Testis (tissue), 3 donors: ENCODE data around the gene MLNR. TPM values are rescaled to one million over a fixed set of nuclear protein-coding genes. Genes with fewer than 3 reads are reported as not detected.

ENCODE experiments used
- DNase-seq: peaks from one replicate; pipeline ENCODE4 v3.0.0-alpha.2; 2019
- H3K27ac ChIP-seq, 2 donors: fragments of 200-600 bp; sonication (generic); one replicate each; pipeline ENCODE4 v1.5.1; 2019
- H3K27me3 ChIP-seq: fragments of 200-600 bp; sonication (generic); one replicate; pipeline ENCODE4 v1.5.1; 2019
- H3K36me3 ChIP-seq: fragments of 200-600 bp; sonication (generic); one replicate; pipeline ENCODE4 v1.5.1; 2017; ENCODE audit warnings: low read depth; ENCODE audit errors: missing control alignments
- H3K4me1 ChIP-seq: fragments of 200-600 bp; sonication (generic); one replicate; pipeline ENCODE4 v1.5.1; 2019
- H3K4me3 ChIP-seq, 2 donors: fragments of 200-600 bp; sonication (generic); one replicate each; pipeline ENCODE4 v1.5.1; 2017 to 2019
- H3K9me3 ChIP-seq: fragments of 200-600 bp; sonication (generic); one replicate; pipeline ENCODE4 v1.5.1; 2017
- CTCF ChIP-seq, 3 experiments: fragments of 450-650 bp in 2 of 3; fragments of 200-600 bp in 1 of 3; sonication (generic) in 1 of 3; IDR thresholded peaks; one replicate each; pipeline ENCODE4 v1.5.1; 2016 to 2019; ENCODE audit warnings: antibody characterized with exemption in 3 of 3, mild to moderate bottlenecking in 2 of 3, moderate library complexity in 1 of 3
- POLR2A ChIP-seq: fragments of 450-650 bp; IDR thresholded peaks from one replicate; pipeline ENCODE4 v1.6.1; 2017; ENCODE audit warnings: antibody characterized with exemption, mild to moderate bottlenecking, moderate library complexity
- WGBS, 2 donors: methylation state at CpG; one replicate each; pipeline ENCODE4 v1.1.5; 2018; 5-methylcytosine and 5-hydroxymethylcytosine counted together
- intact Hi-C: fragments of 100-400 bp; cut with DNase I; formaldehyde crosslinking; loops from one replicate; pipeline ENCODE4 v1.15.1; 2023; ENCODE audit warnings: low total_unique reads
- polyA plus RNA-seq: library from polyadenylated mRNA; stranded (reverse); fragments of 350-450 nt; fragmentation: Illumina TruSeq; extraction: RNeasy Lipid Tissue Mini Kit (QIAGEN cat#74804); gene quantifications from one replicate; pipeline ENCODE4 v1.2.3, GENCODE V29; 2014; ENCODE audit warnings: low read depth, low replicate concordance; ENCODE audit not compliant: insufficient read depth
- total RNA-seq, 2 donors: library from RNA; depleted of rRNA; stranded (reverse); fragments of >200 nt; gene quantifications; one replicate each; pipeline ENCODE4 v1.2.3, GENCODE V29; 2016

The MLNR gene
- total and polyA plus RNA-seq, 3 donors from 2014 or later, result 2.0 TPM; not detected in 2

GRCh38 chr13:49251326-49251725 is 31.2 kb downstream of the MLNR start:
- DNase-seq, result no peak
- Histone ChIP-seq H3K4me1 (peaks cover 3% of the 10 kb centered on the region), H3K9me3 (no peaks in the 10 kb centered on the region), H3K36me3 (no peaks in the 10 kb centered on the region), H3K27ac (no peak overlapping the region), H3K4me3 (no peak overlapping the region), H3K27me3 (no peaks in the 10 kb centered on the region)
- WGBS, 2 donors, result 83 to 87% methylated on average over 5 of the region's 5 CpGs
- TF ChIP-seq POLR2A (no peak), CTCF (IDR thresholded peaks at IDR 0.05) (no peak)
- intact Hi-C loops, result no loop called here

- no peaks in the 10 kb centered on the region for H3K9me3 ChIP-seq
- no peak overlapping the region for H3K4me3 ChIP-seq
- H3K36me3 ChIP-seq, result no peaks in the 10 kb centered on the region
- intact Hi-C loops, result no loop called here
- DNase-seq, result no peak
- no peaks in the 10 kb centered on the region for H3K27me3 ChIP-seq
- 94 to 97% methylated on average over 1 of the region's 1 CpG for WGBS, 2 donors
- no peak overlapping the region for H3K27ac ChIP-seq
- H3K4me1 ChIP-seq, result peaks cover 3% of the 10 kb centered on the region
- TF ChIP-seq CTCF (IDR thresholded peaks at IDR 0.05) (no peak), POLR2A (no peak)
Measured at GRCh38 chr13:49253310-49253709, 33.2 kb downstream of the MLNR start.

- intact Hi-C loops, result no loop called here
- no peak overlapping the region for H3K4me3 ChIP-seq
Measured at GRCh38 chr13:49254007-49254406, 33.9 kb downstream of the MLNR start.

GRCh38 chr13:49256841-49257240 is 36.7 kb downstream of the MLNR start:
- Histone ChIP-seq H3K4me3 (no peak overlapping the region), H3K4me1 (no peaks in the 10 kb centered on the region), H3K9me3 (no peaks in the 10 kb centered on the region), H3K27ac (no peak overlapping the region), H3K27me3 (no peaks in the 10 kb centered on the region), H3K36me3 (no peaks in the 10 kb centered on the region)
- WGBS, 2 donors, result 72 to 77% methylated on average over 2 of the region's 2 CpGs
- DNase-seq, result no peak
- intact Hi-C loops, result no loop called here
- TF ChIP-seq POLR2A (no peak), CTCF (IDR thresholded peaks at IDR 0.05) (no peak)

More at GRCh38 chr13:49254007-49254406, 33.9 kb downstream of the MLNR start:
- WGBS, 2 donors, result 57 to 68% methylated on average over 1 of the region's 1 CpG
- H3K27ac ChIP-seq, result no peak overlapping the region
- DNase-seq, result no peak
- H3K27me3 ChIP-seq, result no peaks in the 10 kb centered on the region
- TF ChIP-seq POLR2A (no peak), CTCF (IDR thresholded peaks at IDR 0.05) (no peak)
- H3K4me1 ChIP-seq, result peaks cover 3% of the 10 kb centered on the region
- H3K36me3 ChIP-seq, result no peaks in the 10 kb centered on the region
- no peaks in the 10 kb centered on the region for H3K9me3 ChIP-seq

- Histone ChIP-seq H3K27ac (peak overlapping the region in 1 of 2 donors; percentile 15), H3K4me3 (no peak overlapping the region), H3K9me3 (no peaks in the 10 kb centered on the region), H3K4me1 (no peaks in the 10 kb centered on the region), H3K36me3 (no peaks in the 10 kb centered on the region), H3K27me3 (no peaks in the 10 kb centered on the region)
- no peak for TF ChIP-seq CTCF (IDR thresholded peaks at IDR 0.05)
- TF ChIP-seq POLR2A, result no peak
- no peak for DNase-seq
- intact Hi-C loops, result no loop called here
- 76 to 87% methylated on average over 3 of the region's 3 CpGs for WGBS, 2 donors
Measured at GRCh38 chr13:49258089-49258796, 38.1 kb downstream of the MLNR start.
